ENCODE data around the gene DSCAML1.

- TF ChIP-seq CTCF (conservative IDR thresholded peaks at IDR 0.05; ENCODE audit: low read depth, low read length) (no peak; the same call in 1 of the 2 replicates), EZH2 (IDR thresholded peaks at IDR 0.05; ENCODE audit: low read length, unreplicated experiment) (no peak)
Observed at GRCh38 chr11:117468888-117469287, 328.1 kb downstream of the DSCAML1 start.
